ENCODE data around the gene C9orf50.

DNA sequence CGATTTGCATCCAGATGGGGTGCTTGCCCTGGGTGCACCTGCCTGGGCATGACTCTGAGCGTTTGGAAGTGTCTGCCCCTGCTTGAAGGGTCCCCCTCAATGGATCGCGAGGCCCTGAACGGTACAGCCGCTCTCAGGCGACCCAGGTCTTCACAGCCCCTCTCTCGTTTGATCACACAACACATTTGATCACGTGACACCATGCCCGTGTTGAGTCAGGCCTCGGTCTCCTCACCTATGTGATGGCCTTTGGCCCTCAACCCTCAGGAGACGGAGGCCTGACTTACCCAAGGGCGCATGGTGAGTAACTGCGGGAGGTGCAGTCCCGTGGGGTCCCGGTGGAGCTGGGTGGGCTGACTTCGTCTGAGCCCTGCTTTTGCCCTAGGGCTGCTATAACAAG lies 24.0 kb upstream of the C9orf50 start:
- TF ChIP-seq GATA2 (IDR thresholded peaks at IDR 0.05; ENCODE audit: low read depth, low read length) = no peak
- TF ChIP-seq GATA3 (IDR thresholded peaks at IDR 0.05; ENCODE audit: low read depth, low read length) = no peak
